Large intestine (tissue), 3 donors: Measurements from ENCODE around the gene ARHGEF3. TPM values are rescaled to one million over a fixed set of nuclear protein-coding genes. Genes with fewer than 3 reads are reported as not detected.

Source experiments
- DNase-seq, 2 donors: peaks; one replicate each; pipeline versions ENCODE4 v3.0.0 to v3.0.0-alpha.2; 2013
- H3K27ac ChIP-seq: one replicate; pipeline ENCODE4 v1.5.1; 2013; ENCODE audit warnings: low read length
- H3K27me3 ChIP-seq: 2 replicates; pipeline ENCODE4 v1.6.1; 2013; ENCODE audit warnings: low read length; ENCODE audit not compliant: control insufficient read depth, insufficient read depth
- H3K36me3 ChIP-seq: 2 replicates; pipeline ENCODE4 v1.6.1; 2013; ENCODE audit warnings: low read length; ENCODE audit not compliant: control insufficient read depth, insufficient read depth
- H3K4me1 ChIP-seq: one replicate; pipeline ENCODE4 v1.6.1; 2013; ENCODE audit warnings: low read length; ENCODE audit not compliant: control insufficient read depth, insufficient read depth
- H3K4me3 ChIP-seq: one replicate; pipeline ENCODE4 v1.5.1; 2013; ENCODE audit warnings: low read length
- H3K9me3 ChIP-seq: one replicate; pipeline ENCODE4 v1.6.1; 2013; ENCODE audit warnings: mild to moderate bottlenecking, low read depth, low read length, moderate library complexity; ENCODE audit not compliant: control insufficient read depth
- WGBS: methylation state at CpG from one replicate; pipeline ENCODE4 v1.1.5; 2013; ENCODE audit warnings: low lambda C conversion rate; ENCODE audit not compliant: insufficient coverage; 5-methylcytosine and 5-hydroxymethylcytosine counted together
- polyA plus RNA-seq: library from polyadenylated mRNA; unstranded; fragments of 120-200 nt; gene quantifications from one replicate; pipeline ENCODE4 v1.2.1, GENCODE V29; 2013

ARHGEF3 gene
- polyA plus RNA-seq, 1 donor: 9.2 TPM

- Histone ChIP-seq H3K9me3 (no peaks in the 10 kb centered on the region), H3K4me3 (no peak overlapping the region), H3K27me3 (peaks cover 5% of the 10 kb centered on the region), H3K36me3 (no peaks in the 10 kb centered on the region), H3K4me1 (no peaks in the 10 kb centered on the region), H3K27ac (no peak overlapping the region)
- DNase-seq: no peak
- WGBS: 60% methylated on average over 1 of the region's 6 CpGs
These were observed 9.1 kb upstream of the ARHGEF3 start for GRCh38 chr3:56810577-56811545.

DNA sequence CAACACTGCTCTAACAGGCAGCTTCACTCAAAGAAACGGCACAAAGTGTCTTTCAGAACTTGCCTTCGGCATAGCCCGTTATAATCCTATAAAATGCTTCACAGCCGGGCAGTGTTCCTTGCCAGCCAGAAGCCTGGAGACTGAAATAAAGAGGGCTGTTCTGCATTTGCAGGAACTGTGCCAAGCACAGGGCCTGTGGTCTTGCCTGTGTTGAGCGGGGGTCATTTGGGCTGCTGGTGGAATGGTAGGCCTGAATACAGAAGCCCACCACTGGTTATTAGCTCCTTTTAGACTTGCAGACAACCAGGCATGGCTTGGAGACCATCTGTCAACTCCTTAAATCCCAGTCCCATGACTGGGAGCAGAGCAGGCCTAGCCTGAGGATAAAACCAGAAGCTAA lies 4.7 kb upstream of the ARHGEF3 start:
- Histone ChIP-seq H3K9me3 (no peaks in the 10 kb centered on the region), H3K27me3 (peaks cover 2% of the 10 kb centered on the region), H3K27ac (no peak overlapping the region), H3K4me1 (peaks cover under 1% of the 10 kb centered on the region), H3K36me3 (no peaks in the 10 kb centered on the region), H3K4me3 (no peak overlapping the region)
- DNase-seq: peak in 1 of 2 donors; percentile 25
- 80% methylated on average over 1 of the region's 5 CpGs for WGBS

GRCh38 chr3:56802790-56803189 lies 1.0 kb upstream of the ARHGEF3 start:
- Histone ChIP-seq H3K9me3 (no peaks in the 10 kb centered on the region), H3K36me3 (no peaks in the 10 kb centered on the region), H3K4me1 (peaks cover 6% of the 10 kb centered on the region), H3K27me3 (peaks cover 10% of the 10 kb centered on the region), H3K27ac (no peak overlapping the region), H3K4me3 (no peak overlapping the region)
- WGBS: 83% methylated on average over 1 of the region's 1 CpG
- DNase-seq: no peak

DNA sequence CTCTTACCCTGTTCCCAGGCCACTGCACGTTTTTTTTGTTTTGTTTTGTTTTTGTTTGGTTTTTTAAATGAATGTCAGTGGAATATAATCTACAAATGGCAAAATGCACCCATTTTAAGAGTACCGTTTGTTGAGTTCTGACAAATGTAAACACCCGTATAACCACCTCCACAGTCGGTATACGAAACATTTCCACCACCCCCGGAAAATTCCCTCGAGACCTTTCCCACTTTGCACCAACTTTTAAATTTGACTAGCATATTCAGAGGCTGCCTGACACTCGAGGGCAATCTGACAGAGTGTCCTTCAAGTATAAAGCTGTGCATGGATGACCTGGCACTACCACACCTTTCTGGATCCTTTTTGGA lies 613 bp upstream of the ARHGEF3 start:
- H3K36me3 ChIP-seq: no peaks in the 10 kb centered on the region
- H3K4me1 ChIP-seq: peaks cover 6% of the 10 kb centered on the region
- H3K27ac ChIP-seq: no peak overlapping the region
- H3K27me3 ChIP-seq: peaks cover 10% of the 10 kb centered on the region
- 14% methylated on average over 1 of the region's 8 CpGs for WGBS
- no peaks in the 10 kb centered on the region for H3K9me3 ChIP-seq
- H3K4me3 ChIP-seq: peak overlapping the region; percentile 70
- no peak for DNase-seq

DNA sequence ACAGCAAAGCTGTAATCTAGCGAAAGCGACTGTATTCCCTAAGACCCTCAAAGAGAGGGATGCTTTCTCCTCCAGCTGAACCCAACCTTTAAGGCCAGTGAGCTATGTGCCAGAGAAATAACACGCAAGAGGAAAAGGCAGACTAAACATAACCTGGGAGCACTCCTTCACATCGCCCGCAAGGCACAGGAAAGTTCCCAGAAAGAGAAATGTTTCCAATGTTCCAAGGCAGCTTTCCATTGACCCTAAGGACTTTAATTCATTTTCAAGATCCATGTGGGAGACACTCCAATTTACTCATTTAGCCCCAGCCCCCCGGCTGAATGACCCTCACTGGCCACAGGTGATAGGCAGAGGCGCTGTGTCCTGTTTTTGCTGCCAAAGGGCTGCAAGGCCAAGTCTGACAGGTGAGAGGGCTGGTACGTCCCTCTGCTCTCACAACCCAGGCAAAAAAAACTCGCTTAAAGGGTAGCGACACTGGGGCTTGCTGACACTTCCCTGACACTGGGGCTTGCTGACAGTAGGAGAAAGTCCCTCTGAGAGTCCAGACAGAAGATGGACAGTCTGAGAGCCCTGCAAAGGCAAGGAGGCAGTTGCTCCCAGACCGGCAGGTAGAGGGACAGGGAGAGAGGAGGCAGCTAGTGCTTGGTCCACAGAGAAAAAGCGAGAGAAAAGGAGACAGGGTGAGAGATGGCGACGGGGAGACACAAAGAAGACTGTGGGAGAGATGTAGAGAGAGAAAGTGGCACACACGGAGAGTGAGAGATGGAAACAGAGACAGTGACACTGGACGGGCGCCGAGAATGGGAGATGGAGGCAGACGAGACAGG lies 702 bp downstream of the ARHGEF3 start:
- H3K27me3 ChIP-seq: peaks cover 10% of the 10 kb centered on the region
- H3K27ac ChIP-seq: no peak overlapping the region
- H3K9me3 ChIP-seq: no peaks in the 10 kb centered on the region
- DNase-seq: no peak
- WGBS: 39% methylated on average over 9 of the region's 19 CpGs
- no peaks in the 10 kb centered on the region for H3K36me3 ChIP-seq
- H3K4me3 ChIP-seq: peak overlapping the region; percentile 70
- H3K4me1 ChIP-seq: peaks cover 6% of the 10 kb centered on the region

GRCh38 chr3:56800130-56800831 lies 1.5 kb downstream of the ARHGEF3 start:
- H3K27ac ChIP-seq: no peak overlapping the region
- no CpG with 5 or more reads among the region's 10 CpGs for WGBS
- no peak for DNase-seq
- H3K36me3 ChIP-seq: no peaks in the 10 kb centered on the region
- H3K4me1 ChIP-seq: peaks cover 6% of the 10 kb centered on the region
- peaks cover 10% of the 10 kb centered on the region for H3K27me3 ChIP-seq
- H3K4me3 ChIP-seq: peak overlapping the region; percentile 70
- no peaks in the 10 kb centered on the region for H3K9me3 ChIP-seq

DNA sequence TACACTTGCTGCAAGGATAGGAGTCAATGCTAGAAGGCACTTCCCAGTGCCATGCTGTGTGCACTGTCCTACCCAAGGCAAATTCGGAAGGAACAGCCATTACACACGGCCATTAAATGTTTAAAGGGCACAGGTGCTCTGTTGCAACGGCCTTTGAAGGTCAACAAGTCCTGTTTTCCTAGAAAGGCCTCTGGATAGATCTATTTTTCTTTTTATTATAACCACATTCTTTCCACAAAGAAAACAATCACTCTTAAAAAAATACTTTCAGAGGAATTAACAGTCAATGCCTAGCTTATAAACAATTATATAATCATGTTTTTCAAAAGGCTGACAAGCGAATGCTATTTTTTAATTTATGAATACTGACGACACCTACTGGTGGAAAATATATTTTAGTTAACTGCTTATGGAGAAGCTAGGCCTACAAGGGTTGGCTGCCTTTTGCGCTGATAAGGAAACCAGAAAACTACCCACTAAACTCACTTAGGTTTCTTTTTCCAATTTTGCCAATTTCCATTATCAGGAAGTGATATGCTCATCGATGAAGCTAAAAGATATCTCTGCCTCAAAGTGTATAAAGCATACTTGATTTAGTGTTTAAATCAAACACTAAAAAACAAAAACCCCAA lies 2.4 kb downstream of the ARHGEF3 start:
- Histone ChIP-seq H3K27ac (no peak overlapping the region), H3K36me3 (no peaks in the 10 kb centered on the region), H3K9me3 (no peaks in the 10 kb centered on the region), H3K4me3 (no peak overlapping the region), H3K27me3 (peaks cover 10% of the 10 kb centered on the region), H3K4me1 (peaks cover 6% of the 10 kb centered on the region)
- peak; percentile 27 to 47 for DNase-seq
- WGBS: 26% methylated on average over 3 of the region's 7 CpGs

DNA sequence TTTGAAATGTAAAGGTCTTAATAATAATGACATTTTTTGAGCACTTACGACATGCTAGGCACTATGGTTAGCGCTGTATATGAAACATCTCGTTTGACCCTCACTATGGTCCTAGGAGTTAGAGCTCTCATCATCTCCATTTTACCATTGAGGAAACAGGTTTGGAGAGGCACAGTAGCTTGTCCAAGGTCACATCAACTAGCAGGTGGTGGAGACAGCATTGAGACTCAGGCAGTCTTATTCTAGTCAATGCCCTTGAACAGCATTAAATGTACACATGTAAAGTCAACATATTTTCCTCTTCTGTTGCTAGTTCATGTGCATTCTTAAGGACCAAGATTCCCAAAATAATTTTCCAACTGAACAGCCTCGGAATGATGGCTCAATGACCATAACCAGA lies 4.8 kb downstream of the ARHGEF3 start:
- Histone ChIP-seq H3K27me3 (peaks cover 9% of the 10 kb centered on the region), H3K36me3 (no peaks in the 10 kb centered on the region), H3K9me3 (no peaks in the 10 kb centered on the region), H3K27ac (no peak overlapping the region), H3K4me1 (peaks cover 6% of the 10 kb centered on the region), H3K4me3 (no peak overlapping the region)
- no peak for DNase-seq
- 94% methylated on average over 2 of the region's 4 CpGs for WGBS

GRCh38 chr3:56796202-56796601 lies 5.5 kb downstream of the ARHGEF3 start:
- WGBS: no CpG with 5 or more reads among the region's 6 CpGs
- Histone ChIP-seq H3K27ac (no peak overlapping the region), H3K4me1 (peaks cover 3% of the 10 kb centered on the region)

DNA sequence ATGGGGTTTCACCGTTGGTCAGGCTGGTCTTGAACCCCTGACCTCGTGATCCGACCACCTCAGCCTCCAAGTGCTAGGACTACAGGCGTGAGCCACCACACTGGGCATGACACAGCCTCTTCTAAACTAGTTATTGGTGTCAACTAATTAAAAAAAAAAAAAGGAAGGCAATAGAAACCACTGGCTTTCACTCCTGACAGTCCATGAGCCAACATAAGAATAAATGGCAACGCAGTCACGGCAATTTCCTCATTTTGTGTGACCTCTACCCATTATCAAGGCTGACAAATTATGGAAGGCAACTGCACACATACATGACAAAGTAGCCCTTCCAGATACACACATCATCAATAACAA lies 5.9 kb downstream of the ARHGEF3 start:
- DNase-seq: no peak
- Histone ChIP-seq H3K27me3 (peaks cover 3% of the 10 kb centered on the region), H3K4me1 (peaks cover 2% of the 10 kb centered on the region), H3K4me3 (no peak overlapping the region), H3K36me3 (no peaks in the 10 kb centered on the region), H3K9me3 (no peaks in the 10 kb centered on the region), H3K27ac (no peak overlapping the region)
- 40% methylated on average over 2 of the region's 6 CpGs for WGBS

More at GRCh38 chr3:56796202-56796601, 5.5 kb downstream of the ARHGEF3 start:
- no peak overlapping the region for H3K4me3 ChIP-seq
- no peak for DNase-seq
- H3K27me3 ChIP-seq: peaks cover 7% of the 10 kb centered on the region
- H3K36me3 ChIP-seq: no peaks in the 10 kb centered on the region
- no peaks in the 10 kb centered on the region for H3K9me3 ChIP-seq
